NT2/D1 (cell line): Measurements from ENCODE around the gene ZNF555.

Experiments
- DNase-seq: peaks from one replicate; pipeline ENCODE4 v3.0.0-alpha.2; 2011; ENCODE audit warnings: low read depth, low spot score
- H3K27me3 ChIP-seq: 2 replicates; pipeline ENCODE4 v1.6.0; 2011; ENCODE audit warnings: mild to moderate bottlenecking; ENCODE audit not compliant: insufficient read length, insufficient read depth
- H3K36me3 ChIP-seq: 2 replicates; pipeline ENCODE4 v1.6.1; 2011; ENCODE audit warnings: mild to moderate bottlenecking, low read length, mixed read lengths; ENCODE audit not compliant: insufficient read depth, insufficient read length
- H3K4me1 ChIP-seq: 2 replicates; pipeline ENCODE4 v1.5.1; 2011; ENCODE audit not compliant: insufficient read depth, insufficient read length
- H3K4me3 ChIP-seq: 2 replicates; pipeline ENCODE4 v1.5.1; 2011; ENCODE audit warnings: low read depth; ENCODE audit not compliant: insufficient read length
- H3K9ac ChIP-seq: 2 replicates; pipeline ENCODE4 v1.6.0; 2011; ENCODE audit warnings: low read depth; ENCODE audit not compliant: insufficient read length
- H3K9me3 ChIP-seq: 2 replicates; pipeline ENCODE4 v1.5.1; 2011; ENCODE audit warnings: mild to moderate bottlenecking, low read length; ENCODE audit not compliant: insufficient read depth
- SUZ12 ChIP-seq: IDR thresholded peaks from 2 replicates; pipeline ENCODE4 v1.6.1; 2011; ENCODE audit not compliant: insufficient read length, insufficient read depth; ENCODE audit errors: extremely low read depth
- YY1 ChIP-seq: IDR thresholded peaks from 2 replicates; pipeline ENCODE4 v1.6.1; 2011; ENCODE audit not compliant: insufficient read length, insufficient read depth
- ZNF274 ChIP-seq: IDR thresholded peaks from 2 replicates; pipeline ENCODE4 v1.6.1; 2011; ENCODE audit warnings: mild to moderate bottlenecking, low read depth, low read length

ZNF555 gene

DNA sequence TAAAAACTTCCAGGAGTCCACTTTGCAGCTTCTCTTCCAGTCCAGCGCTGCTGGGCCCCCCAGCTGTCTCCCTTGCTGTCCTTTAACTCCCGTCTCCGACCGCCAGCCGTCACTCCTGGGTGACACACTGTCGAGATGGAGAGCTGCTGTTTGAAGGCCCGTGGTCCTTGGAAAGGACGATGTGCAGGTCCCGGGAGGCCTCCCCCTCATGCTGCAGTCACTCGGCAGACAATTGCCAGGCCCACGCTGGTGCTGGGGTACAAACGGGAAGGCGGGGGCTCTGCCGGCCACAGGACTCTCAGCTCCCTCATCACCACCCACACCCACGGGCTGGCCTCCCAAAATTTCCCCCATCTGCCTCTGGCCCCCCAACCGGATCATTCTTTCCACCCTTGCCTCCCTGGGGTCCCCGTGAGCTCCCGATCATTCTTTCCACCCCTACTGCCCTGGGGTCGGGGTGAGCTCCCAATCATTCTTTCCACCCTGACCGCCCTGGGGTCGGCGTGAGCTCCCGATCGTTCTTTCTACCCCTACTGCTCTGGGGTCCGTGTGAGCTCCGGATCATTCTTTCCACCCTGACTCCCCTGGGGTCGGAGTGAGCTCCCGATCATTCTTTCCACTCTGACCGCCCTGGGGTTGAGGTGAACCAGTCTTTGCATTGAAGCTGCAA lies 37.7 kb upstream of the ZNF555 start:
- Histone ChIP-seq H3K4me1 (peaks cover 2% of the 10 kb centered on the region), H3K4me3 (no peak overlapping the region), H3K27me3 (no peaks in the 10 kb centered on the region), H3K9me3 (no peaks in the 10 kb centered on the region), H3K36me3 (peaks cover 95% of the 10 kb centered on the region), H3K9ac (no peak overlapping the region)
- TF ChIP-seq YY1 (no peak), SUZ12 (no peak), ZNF274 (no peak)
- DNase-seq, result no peak

DNA sequence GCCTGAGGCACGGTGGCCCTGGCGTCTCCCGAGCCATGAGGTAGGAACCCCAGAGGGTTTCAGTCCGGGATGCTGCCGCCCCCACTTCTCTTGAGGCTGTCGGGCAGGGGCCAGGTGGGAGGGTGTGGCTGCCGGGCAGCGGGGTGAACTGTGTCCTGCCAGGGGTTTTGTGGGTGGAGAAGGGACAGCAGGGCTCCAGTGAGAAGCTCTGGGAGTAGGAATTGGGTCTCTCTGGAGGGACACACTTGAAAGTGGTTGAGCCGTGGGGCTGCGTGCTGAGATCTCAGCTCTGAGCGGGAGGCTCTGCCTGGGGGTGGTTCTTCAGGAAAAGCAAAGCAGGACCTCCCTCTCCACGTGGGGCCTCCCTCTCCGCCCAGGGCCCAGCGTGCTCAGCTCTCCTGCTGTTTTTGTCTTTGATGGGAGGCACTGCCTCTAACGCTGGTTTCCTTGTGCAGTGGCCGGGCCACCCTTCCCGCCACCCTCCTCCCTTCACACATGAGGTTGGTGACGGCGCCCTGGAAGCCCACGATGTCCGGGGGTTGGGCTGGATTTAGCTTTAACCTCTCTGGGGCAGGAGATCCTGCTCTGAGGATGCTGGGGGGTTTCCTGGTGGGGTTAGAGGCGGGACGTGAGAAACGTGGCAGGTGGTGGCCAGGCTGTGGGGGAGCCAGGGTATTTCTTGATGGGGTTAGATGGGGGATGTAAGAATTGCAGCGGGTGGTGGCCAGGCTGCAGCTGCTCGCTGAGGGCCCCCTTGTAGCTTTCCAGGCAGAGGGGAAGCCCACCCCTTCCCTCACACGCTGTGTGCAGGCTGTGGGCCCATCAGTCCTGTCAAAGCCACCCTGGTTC lies 36.9 kb upstream of the ZNF555 start:
- TF ChIP-seq ZNF274 (no peak), YY1 (no peak), SUZ12 (no peak)
- H3K4me3 ChIP-seq, result no peak overlapping the region
- no peak for DNase-seq
- peaks cover 95% of the 10 kb centered on the region for H3K36me3 ChIP-seq
- H3K27me3 ChIP-seq, result no peaks in the 10 kb centered on the region
- H3K9ac ChIP-seq, result no peak overlapping the region
- no peaks in the 10 kb centered on the region for H3K9me3 ChIP-seq
- H3K4me1 ChIP-seq, result peaks cover 2% of the 10 kb centered on the region

GRCh38 chr19:2805261-2805900 lies 35.9 kb upstream of the ZNF555 start:
- Histone ChIP-seq H3K9me3 (no peaks in the 10 kb centered on the region), H3K9ac (no peak overlapping the region), H3K36me3 (peaks cover 95% of the 10 kb centered on the region), H3K4me1 (peaks cover 2% of the 10 kb centered on the region), H3K4me3 (no peak overlapping the region), H3K27me3 (no peaks in the 10 kb centered on the region)
- no peak for TF ChIP-seq YY1
- TF ChIP-seq ZNF274, result no peak
- TF ChIP-seq SUZ12, result no peak
- no peak for DNase-seq

- H3K36me3 ChIP-seq, result peaks cover 95% of the 10 kb centered on the region
- peaks cover 2% of the 10 kb centered on the region for H3K4me1 ChIP-seq
- no peak overlapping the region for H3K9ac ChIP-seq
- no peaks in the 10 kb centered on the region for H3K27me3 ChIP-seq
- no peak overlapping the region for H3K4me3 ChIP-seq
- DNase-seq, result no peak
- H3K9me3 ChIP-seq, result no peaks in the 10 kb centered on the region
- TF ChIP-seq ZNF274 (no peak), SUZ12 (no peak), YY1 (no peak)
Measured at GRCh38 chr19:2805991-2806649, 35.2 kb upstream of the ZNF555 start.

- no peak overlapping the region for H3K4me3 ChIP-seq
- TF ChIP-seq YY1 (no peak), ZNF274 (no peak), SUZ12 (no peak)
- peaks cover 2% of the 10 kb centered on the region for H3K4me1 ChIP-seq
- no peaks in the 10 kb centered on the region for H3K9me3 ChIP-seq
- no peak for DNase-seq
- no peaks in the 10 kb centered on the region for H3K27me3 ChIP-seq
- H3K9ac ChIP-seq, result no peak overlapping the region
- H3K36me3 ChIP-seq, result peaks cover 95% of the 10 kb centered on the region
Measured at GRCh38 chr19:2806736-2807378, 34.4 kb upstream of the ZNF555 start.

DNA sequence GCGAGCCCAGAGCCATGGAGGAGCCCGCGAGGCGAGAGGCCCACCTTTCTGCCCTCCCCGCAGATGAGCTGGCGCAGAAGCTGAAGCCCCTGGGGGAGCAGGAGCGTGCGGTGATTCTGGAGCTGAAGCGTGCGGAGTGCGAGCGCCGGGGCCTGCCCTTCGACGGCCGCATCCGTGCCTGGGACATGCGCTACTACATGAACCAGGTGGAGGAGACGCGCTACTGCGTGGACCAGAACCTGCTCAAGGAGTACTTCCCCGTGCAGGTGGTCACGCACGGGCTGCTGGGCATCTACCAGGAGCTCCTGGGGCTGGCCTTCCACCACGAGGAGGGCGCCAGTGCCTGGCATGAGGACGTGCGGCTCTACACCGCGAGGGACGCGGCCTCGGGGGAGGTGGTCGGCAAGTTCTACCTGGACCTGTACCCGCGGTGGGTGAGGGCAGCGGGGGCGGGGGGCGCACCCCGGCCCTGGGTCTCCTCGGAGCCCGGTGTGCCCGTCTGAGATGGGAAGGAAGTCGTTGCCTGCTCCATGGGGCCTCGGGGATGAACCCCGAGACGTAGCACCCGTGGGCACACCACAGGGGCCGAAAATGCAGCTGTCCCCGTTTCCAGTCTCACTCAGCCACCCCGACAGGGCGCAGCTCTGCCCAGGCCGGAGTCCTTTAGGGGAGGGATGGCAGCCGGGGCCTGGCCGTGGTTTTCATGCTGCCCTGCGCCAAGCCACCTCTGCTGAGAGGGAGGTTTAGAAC lies 33.7 kb upstream of the ZNF555 start:
- Histone ChIP-seq H3K36me3 (peaks cover 98% of the 10 kb centered on the region), H3K9ac (no peak overlapping the region), H3K4me3 (no peak overlapping the region), H3K9me3 (no peaks in the 10 kb centered on the region), H3K4me1 (peaks cover 2% of the 10 kb centered on the region), H3K27me3 (no peaks in the 10 kb centered on the region)
- DNase-seq, result no peak
- no peak for TF ChIP-seq YY1
- TF ChIP-seq SUZ12, result no peak
- TF ChIP-seq ZNF274, result no peak
